WTC11 (cell line): ENCODE results near the gene HEPACAM. TPM values are rescaled to one million over a fixed set of nuclear protein-coding genes. Genes with fewer than 3 reads are reported as not detected.

Experiments used
- CREM ChIP-seq: sonication (generic); formaldehyde crosslinking; IDR thresholded peaks from 2 replicates; pipeline ENCODE4 v1.8.1; 2022; ENCODE audit warnings: mild to moderate bottlenecking, missing genetic modification reagents, moderate library complexity
- FOXJ3 ChIP-seq: sonication (generic); formaldehyde crosslinking; IDR thresholded peaks from 2 replicates; pipeline ENCODE4 v1.9.0; 2021; ENCODE audit warnings: missing genetic modification reagents, mild to moderate bottlenecking, borderline replicate concordance
- HMGA2 ChIP-seq: fragments of 250-450 bp; sonication (Bioruptor Pico); IDR thresholded peaks from 2 replicates; pipeline ENCODE4 v1.4.0; 2021; ENCODE audit warnings: mild to moderate bottlenecking, moderate library complexity
- IRF2 ChIP-seq: sonication (generic); formaldehyde crosslinking; IDR thresholded peaks from 2 replicates; pipeline ENCODE4 v1.8.0; 2022; ENCODE audit warnings: low read depth, missing genetic modification reagents, borderline replicate concordance
- NFYB ChIP-seq: sonication (generic); formaldehyde crosslinking; conservative IDR thresholded peaks from 2 replicates; pipeline ENCODE4 v1.8.0; 2022; ENCODE audit warnings: low read depth, missing genetic modification reagents
- NR3C1 ChIP-seq: sonication (generic); formaldehyde crosslinking; conservative IDR thresholded peaks from 2 replicates; pipeline ENCODE4 v1.8.1; 2023; ENCODE audit warnings: low read depth, mild to moderate bottlenecking, missing genetic modification reagents
- SOX15 ChIP-seq: fragments of 250-450 bp; sonication (Bioruptor Pico); IDR thresholded peaks from 2 replicates; pipeline ENCODE4 v1.9.0; 2021; ENCODE audit warnings: mild to moderate bottlenecking
- TEAD1 ChIP-seq: sonication (generic); formaldehyde crosslinking; IDR thresholded peaks from 2 replicates; pipeline ENCODE4 v1.8.0; 2022; ENCODE audit warnings: mild to moderate bottlenecking, missing genetic modification reagents
- TEAD4 ChIP-seq: sonication (generic); formaldehyde crosslinking; IDR thresholded peaks from 2 replicates; pipeline ENCODE4 v1.8.0; 2022; ENCODE audit warnings: mild to moderate bottlenecking, missing genetic modification reagents
- total RNA-seq: library from RNA; stranded (reverse); gene quantifications from 3 replicates; pipeline ENCODE4 v1.2.3, GENCODE V29; 2021
- TF ChIP-seq, protein P1 (sequence below): sonication (generic); formaldehyde crosslinking; IDR thresholded peaks from 2 replicates; pipeline ENCODE4 v1.8.0; 2022; ENCODE audit warnings: missing genetic modification reagents
- TF ChIP-seq, protein P2 (sequence below): sonication (generic); formaldehyde crosslinking; IDR thresholded peaks from 2 replicates; pipeline ENCODE4 v1.8.0; 2023; ENCODE audit warnings: missing genetic modification reagents, mild to moderate bottlenecking, borderline replicate concordance
- TF ChIP-seq, protein P3 (sequence below): sonication (generic); formaldehyde crosslinking; conservative IDR thresholded peaks from 2 replicates; pipeline ENCODE4 v1.8.1; 2022; ENCODE audit warnings: mild to moderate bottlenecking, missing genetic modification reagents
- TF ChIP-seq, protein P4 (sequence below): sonication (generic); formaldehyde crosslinking; IDR thresholded peaks from 2 replicates; pipeline ENCODE4 v1.8.1; 2023; ENCODE audit warnings: mild to moderate bottlenecking, missing genetic modification reagents, moderate library complexity
- TF ChIP-seq, protein P5 (sequence below): sonication (generic); formaldehyde crosslinking; IDR thresholded peaks from 2 replicates; pipeline ENCODE4 v1.8.0; 2022; ENCODE audit warnings: mild to moderate bottlenecking, missing genetic modification reagents
- TF ChIP-seq, protein P6 (sequence below): fragments of 200-600 bp; IDR thresholded peaks from 2 replicates; pipeline ENCODE4 v1.8.0; 2022; ENCODE audit warnings: antibody characterized with exemption
- TF ChIP-seq, protein P7 (sequence below): sonication (generic); formaldehyde crosslinking; IDR thresholded peaks from 2 replicates; pipeline ENCODE4 v1.8.1; 2023; ENCODE audit warnings: mild to moderate bottlenecking, missing genetic modification reagents

The HEPACAM gene
- total RNA-seq, 1 experiment from 2014 or later: not detected

DNA sequence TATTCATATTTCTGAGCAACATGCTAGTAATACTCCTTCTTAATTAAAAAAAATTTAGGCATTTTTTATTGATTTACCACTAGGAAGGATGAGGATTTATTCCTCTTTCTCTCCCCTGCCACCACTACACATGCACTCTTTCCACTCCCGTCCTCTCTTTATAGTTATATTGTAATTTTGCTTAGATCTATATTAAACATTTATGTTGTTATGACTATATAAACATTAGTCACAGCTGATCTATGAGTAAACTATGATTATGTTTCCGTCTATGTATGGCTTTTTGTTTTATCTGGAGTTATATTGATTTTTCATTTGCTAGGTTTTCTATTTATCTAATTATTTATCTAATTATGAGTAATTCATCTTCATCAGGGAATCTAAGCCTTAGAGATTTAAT lies 36.0 kb upstream of the HEPACAM start (continued):
- TF ChIP-seq, protein P1, sequence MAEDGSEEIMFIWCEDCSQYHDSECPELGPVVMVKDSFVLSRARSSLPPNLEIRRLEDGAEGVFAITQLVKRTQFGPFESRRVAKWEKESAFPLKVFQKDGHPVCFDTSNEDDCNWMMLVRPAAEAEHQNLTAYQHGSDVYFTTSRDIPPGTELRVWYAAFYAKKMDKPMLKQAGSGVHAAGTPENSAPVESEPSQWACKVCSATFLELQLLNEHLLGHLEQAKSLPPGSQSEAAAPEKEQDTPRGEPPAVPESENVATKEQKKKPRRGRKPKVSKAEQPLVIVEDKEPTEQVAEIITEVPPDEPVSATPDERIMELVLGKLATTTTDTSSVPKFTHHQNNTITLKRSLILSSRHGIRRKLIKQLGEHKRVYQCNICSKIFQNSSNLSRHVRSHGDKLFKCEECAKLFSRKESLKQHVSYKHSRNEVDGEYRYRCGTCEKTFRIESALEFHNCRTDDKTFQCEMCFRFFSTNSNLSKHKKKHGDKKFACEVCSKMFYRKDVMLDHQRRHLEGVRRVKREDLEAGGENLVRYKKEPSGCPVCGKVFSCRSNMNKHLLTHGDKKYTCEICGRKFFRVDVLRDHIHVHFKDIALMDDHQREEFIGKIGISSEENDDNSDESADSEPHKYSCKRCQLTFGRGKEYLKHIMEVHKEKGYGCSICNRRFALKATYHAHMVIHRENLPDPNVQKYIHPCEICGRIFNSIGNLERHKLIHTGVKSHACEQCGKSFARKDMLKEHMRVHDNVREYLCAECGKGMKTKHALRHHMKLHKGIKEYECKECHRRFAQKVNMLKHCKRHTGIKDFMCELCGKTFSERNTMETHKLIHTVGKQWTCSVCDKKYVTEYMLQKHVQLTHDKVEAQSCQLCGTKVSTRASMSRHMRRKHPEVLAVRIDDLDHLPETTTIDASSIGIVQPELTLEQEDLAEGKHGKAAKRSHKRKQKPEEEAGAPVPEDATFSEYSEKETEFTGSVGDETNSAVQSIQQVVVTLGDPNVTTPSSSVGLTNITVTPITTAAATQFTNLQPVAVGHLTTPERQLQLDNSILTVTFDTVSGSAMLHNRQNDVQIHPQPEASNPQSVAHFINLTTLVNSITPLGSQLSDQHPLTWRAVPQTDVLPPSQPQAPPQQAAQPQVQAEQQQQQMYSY (CRISPR knock-in tag): no peak
- no peak for TF ChIP-seq HMGA2
- TF ChIP-seq FOXJ3 (CRISPR knock-in tag): no peak
- no peak for TF ChIP-seq TEAD1 (CRISPR knock-in tag)
- TF ChIP-seq, protein P2, sequence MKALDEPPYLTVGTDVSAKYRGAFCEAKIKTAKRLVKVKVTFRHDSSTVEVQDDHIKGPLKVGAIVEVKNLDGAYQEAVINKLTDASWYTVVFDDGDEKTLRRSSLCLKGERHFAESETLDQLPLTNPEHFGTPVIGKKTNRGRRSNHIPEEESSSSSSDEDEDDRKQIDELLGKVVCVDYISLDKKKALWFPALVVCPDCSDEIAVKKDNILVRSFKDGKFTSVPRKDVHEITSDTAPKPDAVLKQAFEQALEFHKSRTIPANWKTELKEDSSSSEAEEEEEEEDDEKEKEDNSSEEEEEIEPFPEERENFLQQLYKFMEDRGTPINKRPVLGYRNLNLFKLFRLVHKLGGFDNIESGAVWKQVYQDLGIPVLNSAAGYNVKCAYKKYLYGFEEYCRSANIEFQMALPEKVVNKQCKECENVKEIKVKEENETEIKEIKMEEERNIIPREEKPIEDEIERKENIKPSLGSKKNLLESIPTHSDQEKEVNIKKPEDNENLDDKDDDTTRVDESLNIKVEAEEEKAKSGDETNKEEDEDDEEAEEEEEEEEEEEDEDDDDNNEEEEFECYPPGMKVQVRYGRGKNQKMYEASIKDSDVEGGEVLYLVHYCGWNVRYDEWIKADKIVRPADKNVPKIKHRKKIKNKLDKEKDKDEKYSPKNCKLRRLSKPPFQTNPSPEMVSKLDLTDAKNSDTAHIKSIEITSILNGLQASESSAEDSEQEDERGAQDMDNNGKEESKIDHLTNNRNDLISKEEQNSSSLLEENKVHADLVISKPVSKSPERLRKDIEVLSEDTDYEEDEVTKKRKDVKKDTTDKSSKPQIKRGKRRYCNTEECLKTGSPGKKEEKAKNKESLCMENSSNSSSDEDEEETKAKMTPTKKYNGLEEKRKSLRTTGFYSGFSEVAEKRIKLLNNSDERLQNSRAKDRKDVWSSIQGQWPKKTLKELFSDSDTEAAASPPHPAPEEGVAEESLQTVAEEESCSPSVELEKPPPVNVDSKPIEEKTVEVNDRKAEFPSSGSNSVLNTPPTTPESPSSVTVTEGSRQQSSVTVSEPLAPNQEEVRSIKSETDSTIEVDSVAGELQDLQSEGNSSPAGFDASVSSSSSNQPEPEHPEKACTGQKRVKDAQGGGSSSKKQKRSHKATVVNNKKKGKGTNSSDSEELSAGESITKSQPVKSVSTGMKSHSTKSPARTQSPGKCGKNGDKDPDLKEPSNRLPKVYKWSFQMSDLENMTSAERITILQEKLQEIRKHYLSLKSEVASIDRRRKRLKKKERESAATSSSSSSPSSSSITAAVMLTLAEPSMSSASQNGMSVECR (CRISPR knock-in tag): no peak
- no peak for TF ChIP-seq TEAD4 (CRISPR knock-in tag)
- TF ChIP-seq, protein P3, sequence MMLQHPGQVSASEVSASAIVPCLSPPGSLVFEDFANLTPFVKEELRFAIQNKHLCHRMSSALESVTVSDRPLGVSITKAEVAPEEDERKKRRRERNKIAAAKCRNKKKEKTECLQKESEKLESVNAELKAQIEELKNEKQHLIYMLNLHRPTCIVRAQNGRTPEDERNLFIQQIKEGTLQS (CRISPR knock-in tag): no peak
- TF ChIP-seq, protein P4, sequence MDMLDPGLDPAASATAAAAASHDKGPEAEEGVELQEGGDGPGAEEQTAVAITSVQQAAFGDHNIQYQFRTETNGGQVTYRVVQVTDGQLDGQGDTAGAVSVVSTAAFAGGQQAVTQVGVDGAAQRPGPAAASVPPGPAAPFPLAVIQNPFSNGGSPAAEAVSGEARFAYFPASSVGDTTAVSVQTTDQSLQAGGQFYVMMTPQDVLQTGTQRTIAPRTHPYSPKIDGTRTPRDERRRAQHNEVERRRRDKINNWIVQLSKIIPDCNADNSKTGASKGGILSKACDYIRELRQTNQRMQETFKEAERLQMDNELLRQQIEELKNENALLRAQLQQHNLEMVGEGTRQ (CRISPR knock-in tag): no peak
- TF ChIP-seq, protein P5, sequence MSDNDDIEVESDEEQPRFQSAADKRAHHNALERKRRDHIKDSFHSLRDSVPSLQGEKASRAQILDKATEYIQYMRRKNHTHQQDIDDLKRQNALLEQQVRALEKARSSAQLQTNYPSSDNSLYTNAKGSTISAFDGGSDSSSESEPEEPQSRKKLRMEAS (CRISPR knock-in tag): no peak
- no peak for TF ChIP-seq NR3C1 (CRISPR knock-in tag)
- no peak for TF ChIP-seq SOX15 (CRISPR knock-in tag)
- TF ChIP-seq, protein P6, sequence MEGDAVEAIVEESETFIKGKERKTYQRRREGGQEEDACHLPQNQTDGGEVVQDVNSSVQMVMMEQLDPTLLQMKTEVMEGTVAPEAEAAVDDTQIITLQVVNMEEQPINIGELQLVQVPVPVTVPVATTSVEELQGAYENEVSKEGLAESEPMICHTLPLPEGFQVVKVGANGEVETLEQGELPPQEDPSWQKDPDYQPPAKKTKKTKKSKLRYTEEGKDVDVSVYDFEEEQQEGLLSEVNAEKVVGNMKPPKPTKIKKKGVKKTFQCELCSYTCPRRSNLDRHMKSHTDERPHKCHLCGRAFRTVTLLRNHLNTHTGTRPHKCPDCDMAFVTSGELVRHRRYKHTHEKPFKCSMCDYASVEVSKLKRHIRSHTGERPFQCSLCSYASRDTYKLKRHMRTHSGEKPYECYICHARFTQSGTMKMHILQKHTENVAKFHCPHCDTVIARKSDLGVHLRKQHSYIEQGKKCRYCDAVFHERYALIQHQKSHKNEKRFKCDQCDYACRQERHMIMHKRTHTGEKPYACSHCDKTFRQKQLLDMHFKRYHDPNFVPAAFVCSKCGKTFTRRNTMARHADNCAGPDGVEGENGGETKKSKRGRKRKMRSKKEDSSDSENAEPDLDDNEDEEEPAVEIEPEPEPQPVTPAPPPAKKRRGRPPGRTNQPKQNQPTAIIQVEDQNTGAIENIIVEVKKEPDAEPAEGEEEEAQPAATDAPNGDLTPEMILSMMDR: no peak
- no peak for TF ChIP-seq IRF2 (CRISPR knock-in tag)
- TF ChIP-seq NFYB (CRISPR knock-in tag): no peak
- TF ChIP-seq CREM (CRISPR knock-in tag): no peak
- TF ChIP-seq, protein P7, sequence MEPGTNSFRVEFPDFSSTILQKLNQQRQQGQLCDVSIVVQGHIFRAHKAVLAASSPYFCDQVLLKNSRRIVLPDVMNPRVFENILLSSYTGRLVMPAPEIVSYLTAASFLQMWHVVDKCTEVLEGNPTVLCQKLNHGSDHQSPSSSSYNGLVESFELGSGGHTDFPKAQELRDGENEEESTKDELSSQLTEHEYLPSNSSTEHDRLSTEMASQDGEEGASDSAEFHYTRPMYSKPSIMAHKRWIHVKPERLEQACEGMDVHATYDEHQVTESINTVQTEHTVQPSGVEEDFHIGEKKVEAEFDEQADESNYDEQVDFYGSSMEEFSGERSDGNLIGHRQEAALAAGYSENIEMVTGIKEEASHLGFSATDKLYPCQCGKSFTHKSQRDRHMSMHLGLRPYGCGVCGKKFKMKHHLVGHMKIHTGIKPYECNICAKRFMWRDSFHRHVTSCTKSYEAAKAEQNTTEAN (CRISPR knock-in tag): no peak
